HepG2 (cell line): ENCODE data around the gene TSSK6. TPM values are rescaled to one million over a fixed set of nuclear protein-coding genes. Genes with fewer than 3 reads are reported as not detected.

Experiments used
- ATAC-seq: fragments of 200-7000 bp; cut with Tn5 transposase; 3 replicates; pipeline ENCODE4 v1.9.1; 2020; ENCODE audit warnings: mild to moderate bottlenecking, moderate library complexity
- BruUV-seq: library from RNA; stranded (reverse); fragments of 400-500 nt; replicated peaks from 2 replicates; lab custom pipeline; 2021; lab: Mats Ljungman, UMichigan
- CTCF ChIA-PET: fragments of 300-600 bp; formaldehyde crosslinking; extraction: SDS; loops from one replicate; lab custom pipeline; 2021; ENCODE audit warnings: low total read pairs, inconsistent platforms, low intra/inter-chr PET ratio; lab: Yijun Ruan, JAX
- POLR2A ChIA-PET: fragments of 350-600 bp; sonication (Branson Sonifier 250); formaldehyde crosslinking; loops from one replicate; lab custom pipeline; 2020; ENCODE audit warnings: antibody characterized with exemption, inconsistent platforms; lab: Yijun Ruan, JAX
- DNase-seq: peaks from one replicate; pipeline ENCODE4 v3.0.0-alpha.2; 2015; ENCODE audit warnings: low spot score
- FAIRE-seq: peaks from 3 replicates; lab custom pipeline; 2011; peaks lifted over from hg19 to GRCh38; lab: Jason Lieb, UNC
- H2AFZ ChIP-seq: one replicate; pipeline ENCODE4 v1.6.1; 2011; ENCODE audit warnings: low read length, inconsistent platforms
- H3K27ac ChIP-seq: fragments of 300-600 bp; 3 replicates; pipeline ENCODE4 v1.8.0; 2011; ENCODE audit warnings: mixed run types, mild to moderate bottlenecking, mixed read lengths, low read length, inconsistent platforms; ENCODE audit not compliant: insufficient read depth; ENCODE audit errors: extremely low read length
- H3K27me3 ChIP-seq, 2 experiments: fragments of 200-600 bp in 1 of 2; 2 replicates in 1 of 2; 3 replicates in 1 of 2; pipeline versions ENCODE4 v1.6.0 to v1.8.0; 2011; ENCODE audit warnings: low read length in 2 of 2, mild to moderate bottlenecking in 2 of 2, moderate library complexity in 2 of 2, inconsistent platforms in 1 of 2; ENCODE audit not compliant: insufficient read depth in 2 of 2, control insufficient read depth in 1 of 2
- H3K36me3 ChIP-seq, 2 experiments: fragments of 200-600 bp in 1 of 2; replicated peaks in 1 of 2; 2 replicates in 1 of 2; 3 replicates in 1 of 2; pipeline versions ENCODE4 v1.5.1 to v1.8.0; 2011; ENCODE audit warnings: low read length in 2 of 2, inconsistent platforms in 1 of 2; ENCODE audit not compliant: insufficient read depth in 2 of 2, control insufficient read depth in 1 of 2
- H3K4me1 ChIP-seq: 2 replicates; pipeline ENCODE4 v1.5.1; 2012; ENCODE audit warnings: low read length, inconsistent platforms; ENCODE audit not compliant: insufficient read depth
- H3K4me2 ChIP-seq: 2 replicates; pipeline ENCODE4 v1.6.0; 2011; ENCODE audit warnings: low read depth, low read length, inconsistent platforms
- H3K4me3 ChIP-seq, 3 experiments: fragments of 200-600 bp in 1 of 3; sonication (generic), shearing (Covaris generic) in 1 of 3; replicated peaks in 1 of 3; 2 replicates each; pipeline ENCODE4 v1.5.1; 2011 to 2016; ENCODE audit warnings: low read length in 3 of 3, inconsistent platforms in 2 of 3, low read depth in 2 of 3, mild to moderate bottlenecking in 2 of 3, control low read depth in 1 of 3, mixed read lengths in 1 of 3; ENCODE audit not compliant: insufficient read depth in 1 of 3
- H3K79me2 ChIP-seq: one replicate; pipeline ENCODE4 v1.6.1; 2011; ENCODE audit warnings: low read length, inconsistent platforms; ENCODE audit not compliant: insufficient read depth
- H3K9ac ChIP-seq: 2 replicates; pipeline ENCODE4 v1.6.0; 2011; ENCODE audit warnings: mild to moderate bottlenecking, low read depth, low read length, inconsistent platforms; ENCODE audit not compliant: insufficient read depth
- H3K9me3 ChIP-seq: 2 replicates; pipeline ENCODE4 v1.5.1; 2012; ENCODE audit warnings: mild to moderate bottlenecking, low read length
- H4K20me1 ChIP-seq: 2 replicates; pipeline ENCODE4 v1.6.0; 2011; ENCODE audit warnings: inconsistent platforms, mild to moderate bottlenecking, low read length, moderate library complexity; ENCODE audit not compliant: insufficient read depth
- DNMT1 ChIP-seq: sonication (generic); formaldehyde crosslinking; IDR thresholded peaks from 2 replicates; pipeline ENCODE4 v1.5.1; 2020; ENCODE audit warnings: mild to moderate bottlenecking, missing genetic modification reagents
- DPF2 ChIP-seq: sonication (generic); formaldehyde crosslinking; IDR thresholded peaks from 2 replicates; pipeline ENCODE4 v1.4.0; 2020; ENCODE audit warnings: mild to moderate bottlenecking, low read depth, missing genetic modification reagents, borderline replicate concordance
- MAF1 ChIP-seq: sonication (generic); formaldehyde crosslinking; IDR thresholded peaks from 2 replicates; pipeline ENCODE4 v1.5.0; 2020; ENCODE audit warnings: missing genetic modification reagents, borderline replicate concordance
- ZNF256 ChIP-seq: sonication (generic); formaldehyde crosslinking; conservative IDR thresholded peaks from 2 replicates; pipeline ENCODE4 v1.4.0; 2020; ENCODE audit warnings: missing genetic modification reagents
- ZSCAN31 ChIP-seq: sonication (generic); formaldehyde crosslinking; IDR thresholded peaks from 2 replicates; pipeline ENCODE4 v1.5.0; 2020; ENCODE audit warnings: low read depth, mild to moderate bottlenecking, missing genetic modification reagents
- WGBS: methylation state at CpG from one replicate; pipeline ENCODE4 v1.1.6; 2017; ENCODE audit warnings: low lambda C conversion rate; 5-methylcytosine and 5-hydroxymethylcytosine counted together
- in situ Hi-C: cut with HindIII; loops from 2 replicates; pipeline ENCODE4 v1.10.0; 2017; ENCODE audit warnings: low pct_unique_long_range_greater_than_20kb; ENCODE audit not compliant: extremely low pct_ligation_motif_present
- intact Hi-C: fragments of 100-400 bp; cut with micrococcal nuclease; formaldehyde crosslinking; loops from one replicate; pipeline ENCODE4 v1.10.0; 2022; ENCODE audit not compliant: unreplicated experiment
- polyA plus RNA-seq, 8 experiments: library from polyadenylated mRNA; depleted of rRNA in 3 of 8; stranded (reverse) in 7 of 8; unstranded in 1 of 8; fragments of >200 nt; fragmentation: Illumina TruSeq in 4 of 8; extraction: Trizol in 4 of 8; gene quantifications; 2 replicates each; pipeline versions ENCODE4 v1.2.1 to v1.2.3, GENCODE V29; 2011 to 2016; ENCODE audit warnings: low read depth in 4 of 8, missing spikeins in 1 of 8, mixed read lengths in 1 of 8; ENCODE audit not compliant: insufficient read depth in 1 of 8
- total RNA-seq, 5 experiments: library from RNA; depleted of rRNA; stranded (reverse); fragments of >200 nt; fragmentation: Illumina TruSeq; extraction: Trizol; gene quantifications; 2 replicates each; pipeline ENCODE4 v1.2.3, GENCODE V29; 2016; ENCODE audit warnings: low read depth in 1 of 5
- TF ChIP-seq, protein P1 (sequence below): sonication (generic); formaldehyde crosslinking; conservative IDR thresholded peaks from 2 replicates; pipeline ENCODE4 v1.4.0; 2020; ENCODE audit warnings: missing genetic modification reagents
- TF ChIP-seq, protein P2 (sequence below): sonication (generic); formaldehyde crosslinking; IDR thresholded peaks from 2 replicates; pipeline ENCODE4 v1.9.0; 2022; ENCODE audit warnings: missing genetic modification reagents, mild to moderate bottlenecking, borderline replicate concordance
- TF ChIP-seq, protein P3 (sequence below): sonication (generic); formaldehyde crosslinking; IDR thresholded peaks from 2 replicates; pipeline ENCODE4 v1.4.0; 2020; ENCODE audit warnings: missing genetic modification reagents

The TSSK6 gene
- total and polyA plus RNA-seq, 2 of the 13 experiments (the other 11 are each of a cell fraction or from before 2014, with no cell fraction given) = 0.71 to 1.2 TPM

DNA sequence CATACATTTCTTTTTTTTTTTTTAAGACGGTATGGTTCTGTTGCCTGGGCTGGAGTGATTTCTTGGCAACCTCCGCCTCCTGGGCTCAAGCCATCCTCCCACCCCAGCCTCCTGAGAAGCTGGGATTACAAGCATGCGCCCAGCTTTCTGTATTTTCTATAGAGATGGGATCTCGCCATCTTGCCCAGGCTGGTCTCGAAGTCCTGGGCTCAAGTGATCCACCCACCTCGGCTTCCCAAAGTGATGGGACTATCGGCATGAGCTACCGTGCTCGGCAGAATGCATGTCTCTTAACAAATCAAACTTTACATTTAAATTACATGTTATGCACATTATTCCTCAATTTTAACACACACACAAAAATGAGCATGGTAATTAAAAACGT is 1.9 kb upstream of the TSSK6 start:
- Histone ChIP-seq H3K9ac (peak overlapping the region; percentile 81), H3K36me3 (peaks cover 4 to 14% of the 10 kb centered on the region in 2 experiments; a peak in 4 of 5 replicates), H4K20me1 (0 out of 2 replicates have a peak, but pooled peaks cover 11% of the 10 kb centered on the region), H2AFZ (no peak overlapping the region), H3K4me2 (peak overlapping the region; percentile 92), H3K4me3 (peak overlapping the region; percentile 78 to 100 (median 93)), H3K27me3 (no peaks in the 10 kb centered on the region; a peak in 1 of 5 replicates), H3K4me1 (peaks cover 17% of the 10 kb centered on the region), H3K9me3 (no peaks in the 10 kb centered on the region), H3K27ac (no peak overlapping the region), H3K79me2 (peaks cover 27% of the 10 kb centered on the region)
- DNase-seq (no peak), ATAC-seq (no peak), FAIRE-seq (no peak)
- ChIA-PET POLR2A (no interaction called here), CTCF (no interaction called here)
- intact Hi-C loops (no loop called here), in situ Hi-C loops (no loop called here)
- no TSS peak for BruUV-seq
- 96% methylated on average over 10 of the region's 10 CpGs for WGBS
- TF ChIP-seq ZSCAN31 (no peak), ZNF256 (CRISPR knock-in tag) (no peak), DPF2 (CRISPR knock-in tag) (no peak), DNMT1 (no peak), MAF1 (CRISPR knock-in tag) (no peak)
- TF ChIP-seq, protein P1, sequence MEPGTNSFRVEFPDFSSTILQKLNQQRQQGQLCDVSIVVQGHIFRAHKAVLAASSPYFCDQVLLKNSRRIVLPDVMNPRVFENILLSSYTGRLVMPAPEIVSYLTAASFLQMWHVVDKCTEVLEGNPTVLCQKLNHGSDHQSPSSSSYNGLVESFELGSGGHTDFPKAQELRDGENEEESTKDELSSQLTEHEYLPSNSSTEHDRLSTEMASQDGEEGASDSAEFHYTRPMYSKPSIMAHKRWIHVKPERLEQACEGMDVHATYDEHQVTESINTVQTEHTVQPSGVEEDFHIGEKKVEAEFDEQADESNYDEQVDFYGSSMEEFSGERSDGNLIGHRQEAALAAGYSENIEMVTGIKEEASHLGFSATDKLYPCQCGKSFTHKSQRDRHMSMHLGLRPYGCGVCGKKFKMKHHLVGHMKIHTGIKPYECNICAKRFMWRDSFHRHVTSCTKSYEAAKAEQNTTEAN = no peak
- TF ChIP-seq, protein P2, sequence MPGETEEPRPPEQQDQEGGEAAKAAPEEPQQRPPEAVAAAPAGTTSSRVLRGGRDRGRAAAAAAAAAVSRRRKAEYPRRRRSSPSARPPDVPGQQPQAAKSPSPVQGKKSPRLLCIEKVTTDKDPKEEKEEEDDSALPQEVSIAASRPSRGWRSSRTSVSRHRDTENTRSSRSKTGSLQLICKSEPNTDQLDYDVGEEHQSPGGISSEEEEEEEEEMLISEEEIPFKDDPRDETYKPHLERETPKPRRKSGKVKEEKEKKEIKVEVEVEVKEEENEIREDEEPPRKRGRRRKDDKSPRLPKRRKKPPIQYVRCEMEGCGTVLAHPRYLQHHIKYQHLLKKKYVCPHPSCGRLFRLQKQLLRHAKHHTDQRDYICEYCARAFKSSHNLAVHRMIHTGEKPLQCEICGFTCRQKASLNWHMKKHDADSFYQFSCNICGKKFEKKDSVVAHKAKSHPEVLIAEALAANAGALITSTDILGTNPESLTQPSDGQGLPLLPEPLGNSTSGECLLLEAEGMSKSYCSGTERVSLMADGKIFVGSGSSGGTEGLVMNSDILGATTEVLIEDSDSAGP = no peak
- TF ChIP-seq, protein P3, sequence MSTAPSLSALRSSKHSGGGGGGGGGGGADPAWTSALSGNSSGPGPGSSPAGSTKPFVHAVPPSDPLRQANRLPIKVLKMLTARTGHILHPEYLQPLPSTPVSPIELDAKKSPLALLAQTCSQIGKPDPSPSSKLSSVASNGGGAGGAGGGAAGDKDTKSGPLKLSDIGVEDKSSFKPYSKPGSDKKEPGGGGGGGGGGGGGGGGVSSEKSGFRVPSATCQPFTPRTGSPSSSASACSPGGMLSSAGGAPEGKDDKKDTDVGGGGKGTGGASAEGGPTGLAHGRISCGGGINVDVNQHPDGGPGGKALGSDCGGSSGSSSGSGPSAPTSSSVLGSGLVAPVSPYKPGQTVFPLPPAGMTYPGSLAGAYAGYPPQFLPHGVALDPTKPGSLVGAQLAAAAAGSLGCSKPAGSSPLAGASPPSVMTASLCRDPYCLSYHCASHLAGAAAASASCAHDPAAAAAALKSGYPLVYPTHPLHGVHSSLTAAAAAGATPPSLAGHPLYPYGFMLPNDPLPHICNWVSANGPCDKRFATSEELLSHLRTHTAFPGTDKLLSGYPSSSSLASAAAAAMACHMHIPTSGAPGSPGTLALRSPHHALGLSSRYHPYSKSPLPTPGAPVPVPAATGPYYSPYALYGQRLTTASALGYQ (CRISPR knock-in tag) = no peak
